ACHN (cell line): Measurements from ENCODE around the gene TRDMT1.

Experiments
- DNase-seq: peaks from one replicate; pipeline ENCODE4 v3.0.0-alpha.2; 2015
- in situ Hi-C: cut with HindIII; loops from 2 replicates; pipeline ENCODE4 v1.10.0; 2017; ENCODE audit warnings: low sequenced_read_pairs, low pct_ligation_motif_present, low pct_unique_long_range_greater_than_20kb

The TRDMT1 gene

DNA sequence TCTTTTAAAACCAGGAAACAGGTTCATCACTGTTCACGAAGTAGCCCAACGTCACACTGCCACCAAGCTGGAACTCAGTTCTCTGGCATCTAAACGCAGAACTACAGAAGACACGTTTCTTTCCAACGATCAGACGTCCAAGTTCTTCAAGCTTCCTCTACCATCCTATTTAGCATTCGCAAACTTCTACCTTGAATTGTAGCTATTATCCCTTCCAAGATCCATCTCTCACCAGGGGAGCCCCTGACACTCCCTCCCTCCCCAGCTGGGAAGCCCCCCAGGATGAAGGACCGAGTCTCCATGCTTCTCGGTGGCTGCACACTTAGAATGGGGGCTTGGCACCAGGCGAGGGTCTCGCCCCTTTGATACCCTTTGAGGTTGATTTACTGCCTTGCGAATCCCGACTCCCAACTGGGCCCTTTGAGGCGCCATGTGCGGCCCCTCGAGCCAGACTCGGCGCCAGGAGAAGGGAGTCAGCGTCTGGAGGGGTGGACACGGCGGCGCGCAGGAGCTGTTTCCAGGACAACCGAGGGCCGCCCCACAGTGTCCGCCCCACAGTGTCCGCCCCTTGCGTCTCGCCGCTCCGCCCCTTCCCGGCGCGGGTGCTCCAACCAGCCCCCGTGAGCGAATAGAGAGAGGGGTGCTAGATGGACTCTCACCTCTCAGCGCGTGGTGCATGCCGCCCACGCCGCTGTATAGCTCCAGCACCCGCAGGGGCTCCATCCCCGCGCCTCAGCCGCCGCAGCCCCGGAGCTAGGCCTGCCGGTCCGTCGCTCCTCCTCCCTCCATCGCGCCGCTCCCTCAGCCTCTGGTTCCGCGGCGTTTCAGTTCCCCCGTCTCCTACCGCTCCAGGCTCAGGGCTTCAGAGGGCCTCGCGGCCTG lies at the start of gene TRDMT1:
TRDMT1 (minus strand) TSS at position 761 of the 882 bp plus-strand sequence; CDS start at position 723, 38 bp downstream.
- in situ Hi-C loops = no loop called here
- peak; percentile 85 for DNase-seq

DNA sequence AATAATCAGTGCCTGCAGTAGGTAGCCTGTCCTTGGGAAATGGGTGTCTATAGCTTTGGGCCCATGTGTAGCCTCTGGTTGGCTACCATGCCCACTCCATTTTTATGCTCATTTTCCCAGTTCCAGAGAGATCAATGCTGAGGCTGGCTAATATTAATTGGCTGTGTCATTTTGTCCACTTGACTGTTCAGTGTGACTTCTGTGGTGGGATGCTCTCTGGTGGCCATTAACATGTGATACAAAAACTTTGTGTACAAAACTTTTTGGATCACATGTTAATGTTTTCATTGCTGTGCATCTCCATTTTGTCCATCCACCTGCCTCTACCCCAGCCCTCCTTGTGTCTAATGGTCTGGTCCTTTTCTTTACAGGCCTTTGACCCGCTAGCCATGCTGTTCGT lies 49.3 kb upstream of the TRDMT1 start:
- DNase-seq = no peak
- in situ Hi-C loops = no loop called here

- no peak for DNase-seq
- in situ Hi-C loops = loop anchor here (25.0 kb wide), 1 partner anchor 388 kb away; no protein-coding TSS in a partner anchor
Observed at GRCh38 chr10:17249820-17250219, 48.3 kb upstream of the TRDMT1 start.

DNA sequence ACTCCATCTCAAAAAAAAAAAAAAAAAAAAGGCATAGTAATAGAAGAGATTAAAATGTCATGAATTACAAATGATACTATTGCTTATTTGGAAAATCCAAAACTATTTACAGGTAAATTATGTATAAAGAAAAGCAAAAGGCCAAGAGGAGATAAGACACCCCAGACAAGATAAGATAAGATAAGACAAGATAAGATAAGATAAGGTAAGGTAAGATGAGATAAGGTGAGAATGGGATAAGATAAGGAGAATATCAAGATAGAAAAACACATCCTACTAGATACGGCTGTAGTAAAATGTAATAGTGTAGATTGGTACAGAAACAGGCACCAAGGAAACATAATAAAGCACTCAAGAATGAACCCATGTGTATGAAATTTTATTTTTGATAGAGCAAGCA lies 47.5 kb upstream of the TRDMT1 start:
- DNase-seq = no peak
- in situ Hi-C loops = loop anchor here (25.0 kb wide), 1 partner anchor 387 kb away; no protein-coding TSS in a partner anchor

DNA sequence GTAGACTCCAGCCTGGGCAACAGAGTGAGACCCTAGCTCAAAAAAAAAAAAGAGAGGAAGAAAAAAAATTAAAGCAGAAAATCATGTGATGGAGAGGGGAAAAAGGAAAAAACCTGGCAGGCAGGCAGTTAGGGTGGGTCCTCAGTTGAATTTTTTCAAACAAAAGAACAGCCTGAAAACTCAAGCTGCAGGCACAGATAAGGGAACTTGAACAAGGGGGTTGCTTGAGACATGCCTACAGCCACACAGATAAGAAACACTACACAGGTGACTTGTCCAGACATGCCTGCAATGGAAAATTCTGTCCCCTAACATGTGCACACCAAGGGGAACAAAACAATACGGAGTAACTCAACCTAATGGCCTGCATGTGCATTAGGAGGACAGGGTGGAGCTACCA lies 45.7 kb upstream of the TRDMT1 start:
- in situ Hi-C loops = loop anchor here (25.0 kb wide), 1 partner anchor 385 kb away; no protein-coding TSS in a partner anchor
- no peak for DNase-seq

GRCh38 chr10:17244700-17245365 lies 43.4 kb upstream of the TRDMT1 start:
- in situ Hi-C loops = loop anchor here (25.0 kb wide), 1 partner anchor 383 kb away; no protein-coding TSS in a partner anchor

DNA sequence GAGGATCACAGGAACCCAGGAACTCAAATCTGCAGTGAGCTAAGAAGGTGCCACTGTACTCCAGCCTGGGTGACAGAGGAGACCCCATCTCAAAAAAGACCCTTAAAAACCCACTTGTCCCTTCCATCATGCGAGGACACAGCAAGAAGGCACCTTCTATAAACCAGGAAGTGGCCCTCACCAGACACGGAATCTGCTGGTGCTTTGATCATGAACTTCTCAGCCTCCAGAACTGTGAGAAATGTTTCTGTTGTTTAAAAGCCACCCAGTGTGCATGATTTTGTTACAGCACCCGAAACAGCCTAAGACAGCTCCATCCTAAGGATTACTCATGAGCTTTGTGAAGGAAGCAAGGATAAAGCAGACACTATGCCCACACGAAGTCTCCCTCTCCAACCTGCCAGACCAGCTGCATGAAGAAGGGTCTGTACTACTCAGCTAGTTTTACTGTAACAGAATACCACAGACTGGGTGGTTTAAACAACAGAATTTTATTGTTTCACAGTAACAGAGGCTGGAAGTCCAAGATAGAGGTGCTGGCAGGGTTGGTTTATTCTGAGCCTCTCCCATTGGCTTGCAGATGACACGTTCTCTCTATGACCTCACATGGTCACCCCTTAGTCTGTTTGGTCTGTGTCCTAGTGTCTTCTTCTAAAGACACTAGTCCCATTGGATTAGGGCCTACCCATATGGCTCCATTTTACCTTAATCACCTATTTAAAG lies 40.3 kb upstream of the TRDMT1 start:
- in situ Hi-C loops = loop anchor here (25.0 kb wide), 1 partner anchor 379 kb away; no protein-coding TSS in a partner anchor
- no peak for DNase-seq

More at GRCh38 chr10:17244700-17245365, 43.4 kb upstream of the TRDMT1 start:
- no peak for DNase-seq

DNA sequence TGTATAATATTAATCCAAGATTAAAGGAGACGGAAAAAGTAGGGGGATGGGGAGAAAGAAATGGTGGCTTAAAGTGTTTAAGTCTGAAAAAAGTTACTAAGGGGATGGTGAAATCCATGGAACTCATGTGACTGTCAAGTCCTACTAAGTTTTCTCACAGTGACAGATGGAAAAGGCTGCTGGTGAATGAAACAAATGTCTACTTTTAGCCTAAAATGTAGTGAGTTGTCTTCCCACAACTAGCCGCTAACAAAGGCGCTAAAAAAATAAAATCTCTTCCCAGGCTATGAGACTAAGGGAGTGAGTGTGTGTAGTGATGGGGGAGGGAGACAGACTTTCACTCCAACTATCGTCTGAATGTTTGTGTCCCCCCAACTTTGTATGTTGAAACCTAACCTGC lies 39.1 kb upstream of the TRDMT1 start:
- in situ Hi-C loops = loop anchor here (25.0 kb wide), 1 partner anchor 378 kb away; no protein-coding TSS in a partner anchor
- DNase-seq = no peak

DNA sequence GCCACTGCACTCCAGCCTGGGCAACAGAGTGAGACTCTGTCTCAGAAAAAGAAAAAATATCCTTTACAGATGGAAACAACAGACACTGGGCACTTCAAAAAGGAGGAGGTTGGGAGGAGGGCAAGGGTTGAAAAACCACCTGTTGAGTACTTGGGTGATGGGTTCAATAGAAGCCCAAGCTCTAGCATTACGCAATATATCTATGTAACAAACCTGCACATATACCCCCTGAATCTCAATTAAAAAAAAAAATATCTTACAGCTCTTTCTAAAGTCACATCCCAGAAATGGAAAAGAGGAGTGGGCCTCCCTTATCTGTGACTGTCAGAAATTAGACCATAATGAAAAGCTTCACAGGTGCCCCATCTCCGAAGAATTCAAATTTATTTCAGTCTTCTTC lies 38.6 kb upstream of the TRDMT1 start:
- no peak for DNase-seq
- in situ Hi-C loops = loop anchor here (25.0 kb wide), 1 partner anchor 378 kb away; no protein-coding TSS in a partner anchor

GRCh38 chr10:17239345-17240085 lies 38.0 kb upstream of the TRDMT1 start:
- DNase-seq = no peak
- in situ Hi-C loops = loop anchor here (25.0 kb wide), 1 partner anchor 377 kb away; no protein-coding TSS in a partner anchor

DNA sequence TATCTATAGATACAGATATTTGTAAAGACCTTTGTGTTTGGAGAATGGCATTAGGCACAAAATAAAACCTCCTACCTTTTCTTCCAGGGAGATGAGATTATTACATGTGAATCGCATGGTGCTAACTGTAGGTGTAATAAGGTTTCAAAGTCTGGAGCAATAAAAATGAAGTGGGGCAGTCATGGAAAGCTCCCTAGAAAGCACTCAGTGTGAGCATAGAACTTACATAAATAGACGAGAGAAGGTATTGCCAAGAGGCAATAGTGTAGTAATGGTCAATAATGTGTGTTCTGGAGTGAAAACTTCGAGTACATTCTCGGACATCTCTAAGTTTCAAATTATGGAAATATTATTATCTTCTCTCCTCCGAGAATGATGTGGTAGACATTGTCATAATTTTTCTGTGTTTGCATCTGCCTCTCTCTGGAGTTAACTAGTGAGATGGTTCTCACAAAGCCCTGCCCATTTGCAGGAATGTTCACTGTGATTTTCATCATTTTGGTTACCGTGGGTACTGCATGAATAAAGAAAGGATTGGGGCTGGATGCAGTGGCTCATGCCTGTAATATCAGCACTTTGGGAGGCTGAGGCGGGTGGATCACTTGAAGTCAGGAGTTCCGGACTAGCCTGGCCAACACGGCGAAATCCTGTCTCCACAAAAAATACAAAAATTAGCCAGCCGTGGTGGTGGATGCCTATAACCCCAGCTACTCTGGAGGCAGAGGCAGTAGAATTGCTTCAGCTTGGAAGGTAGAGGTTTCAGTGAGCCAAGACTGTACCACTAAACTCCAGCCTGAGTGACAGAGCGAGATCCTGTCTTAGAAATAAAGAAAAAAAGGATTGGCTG lies 37.2 kb upstream of the TRDMT1 start:
- peak; percentile 64 for DNase-seq
- in situ Hi-C loops = loop anchor here (25.0 kb wide), 1 partner anchor 376 kb away; no protein-coding TSS in a partner anchor

DNA sequence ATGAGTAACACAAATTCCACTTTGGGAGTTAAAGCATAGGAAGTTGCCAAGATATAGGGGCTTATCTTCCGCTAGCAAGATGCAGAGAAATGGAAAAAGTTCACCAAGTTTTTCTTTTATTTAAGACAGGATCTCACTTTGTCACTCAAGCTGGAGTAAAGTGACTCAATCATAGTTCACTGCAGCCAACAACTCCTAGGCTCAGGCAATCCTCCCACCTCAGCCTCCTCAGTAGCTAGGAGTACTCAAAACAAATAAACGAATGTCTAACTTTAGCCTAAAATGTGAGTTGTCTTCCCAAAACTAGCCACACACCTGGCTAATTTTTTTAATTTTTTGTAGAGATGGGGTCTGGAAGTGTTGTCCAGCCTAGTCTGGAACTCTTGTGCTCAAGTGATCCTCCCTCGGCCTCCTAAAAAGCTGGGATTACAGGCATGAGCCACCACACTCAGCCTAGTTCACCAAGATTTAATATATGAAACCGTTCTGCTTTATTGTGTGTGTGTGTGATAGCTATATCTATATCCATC lies 36.5 kb upstream of the TRDMT1 start:
- DNase-seq = peak; percentile 37
- in situ Hi-C loops = loop anchor here (25.0 kb wide), 1 partner anchor 376 kb away; no protein-coding TSS in a partner anchor

GRCh38 chr10:17237149-17237527 lies 35.7 kb upstream of the TRDMT1 start:
- in situ Hi-C loops = loop anchor here (25.0 kb wide), 1 partner anchor 375 kb away; no protein-coding TSS in a partner anchor

DNA sequence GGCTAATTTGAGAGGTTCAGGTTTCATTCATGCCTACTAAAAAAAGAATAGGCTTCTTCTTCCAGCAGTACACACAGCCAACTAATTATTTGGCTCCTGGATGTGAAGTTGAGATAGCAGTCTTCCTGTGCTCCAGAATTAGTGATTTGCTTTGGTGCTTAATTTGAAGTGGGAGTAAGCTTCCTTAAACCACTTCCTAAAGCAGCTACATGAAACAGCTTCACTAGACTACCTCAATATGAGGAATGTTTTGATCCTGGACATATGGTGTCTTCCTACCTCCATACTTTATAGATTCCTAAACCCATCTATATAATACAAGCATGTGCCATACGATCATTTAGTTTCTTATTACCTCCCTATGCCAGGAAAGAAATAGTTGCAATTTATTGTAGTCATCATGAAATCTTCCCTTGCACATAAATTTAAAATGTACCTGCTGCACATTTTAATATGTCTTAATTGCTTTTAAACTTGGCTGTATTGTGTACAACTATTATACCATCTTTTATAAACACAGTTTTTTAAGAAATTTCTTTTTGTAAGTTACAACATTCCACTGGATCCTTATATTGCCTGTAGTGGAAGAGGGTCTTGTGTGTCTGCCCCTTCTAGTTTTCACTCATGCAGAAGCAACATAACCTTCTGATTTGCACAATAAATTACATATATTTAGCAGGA lies 35.1 kb upstream of the TRDMT1 start:
- in situ Hi-C loops = loop anchor here (25.0 kb wide), 1 partner anchor 374 kb away; no protein-coding TSS in a partner anchor
- DNase-seq = no peak

More at GRCh38 chr10:17237149-17237527, 35.7 kb upstream of the TRDMT1 start:
- no peak for DNase-seq

GRCh38 chr10:17235136-17235535 lies 33.7 kb upstream of the TRDMT1 start:
- DNase-seq = peak; percentile 38
- in situ Hi-C loops = loop anchor here (25.0 kb wide), 1 partner anchor 373 kb away; no protein-coding TSS in a partner anchor

GRCh38 chr10:17234431-17234945 lies 33.0 kb upstream of the TRDMT1 start:
- in situ Hi-C loops = loop anchor here (25.0 kb wide), 1 partner anchor 372 kb away; no protein-coding TSS in a partner anchor
- no peak for DNase-seq
